Panc1 (cell line): ENCODE results near the gene PPP1R12A. TPM values are rescaled to one million over a fixed set of nuclear protein-coding genes. Genes with fewer than 3 reads are reported as not detected.

Source experiments
- ATAC-seq: fragments of 200-7000 bp; cut with Tn5 transposase; 2 replicates; pipeline ENCODE4 v1.9.1; 2020; ENCODE audit warnings: mild to moderate bottlenecking, moderate library complexity
- BruUV-seq: library from RNA; stranded (reverse); fragments of 400-500 nt; replicated peaks from 2 replicates; lab custom pipeline; 2021; lab: Mats Ljungman, UMichigan
- CTCF ChIA-PET: fragments of 300-600 bp; sonication (Branson Sonifier 250); formaldehyde crosslinking; loops from one replicate; lab custom pipeline; 2022; ENCODE audit warnings: antibody characterized with exemption; lab: Charles Lee
- POLR2A ChIA-PET: fragments of 300-600 bp; sonication (Branson Sonifier 250); formaldehyde crosslinking; loops from one replicate; lab custom pipeline; 2022; ENCODE audit warnings: antibody characterized with exemption; lab: Charles Lee
- DNase-seq: peaks from one replicate; pipeline ENCODE4 v3.0.0-alpha.2; 2010; ENCODE audit warnings: low read depth, low spot score
- H3K27ac ChIP-seq: 2 replicates; pipeline ENCODE4 v1.5.1; 2011; ENCODE audit warnings: mild to moderate bottlenecking, low read length, inconsistent platforms
- H3K27me3 ChIP-seq: fragments of 200-500 bp; sonication (Bioruptor generic); 2 replicates; pipeline ENCODE4 v1.6.0; 2014; ENCODE audit warnings: low read length, inconsistent platforms; ENCODE audit not compliant: control insufficient read depth, insufficient read depth
- H3K36me3 ChIP-seq: fragments of 200-500 bp; sonication (Bioruptor generic); 2 replicates; pipeline ENCODE4 v1.5.1; 2014; ENCODE audit warnings: inconsistent platforms, mild to moderate bottlenecking, low read length, moderate library complexity; ENCODE audit not compliant: control insufficient read depth, insufficient read depth
- H3K4me1 ChIP-seq: 2 replicates; pipeline ENCODE4 v1.5.1; 2011; ENCODE audit warnings: inconsistent platforms, mild to moderate bottlenecking, low read length, moderate library complexity; ENCODE audit not compliant: control insufficient read depth, insufficient read depth
- H3K4me3 ChIP-seq, 2 experiments: 2 replicates each; pipeline ENCODE4 v1.5.1; 2011 to 2012; ENCODE audit warnings: low read depth in 2 of 2, low read length in 2 of 2, mild to moderate bottlenecking in 2 of 2, inconsistent platforms in 1 of 2, moderate library complexity in 1 of 2
- H3K9me3 ChIP-seq: fragments of 200-500 bp; sonication (Bioruptor generic); 2 replicates; pipeline ENCODE4 v1.5.1; 2014; ENCODE audit warnings: low read depth, mild to moderate bottlenecking, inconsistent platforms, low read length, moderate library complexity; ENCODE audit not compliant: control insufficient read depth, insufficient read depth
- CTCF ChIP-seq: fragments of 450-650 bp; IDR thresholded peaks from 2 replicates; pipeline ENCODE4 v1.5.1; 2017; ENCODE audit warnings: mild to moderate bottlenecking
- POLR2AphosphoS5 ChIP-seq: IDR thresholded peaks from 2 replicates; pipeline ENCODE4 v1.6.1; 2012; ENCODE audit warnings: mild to moderate bottlenecking, low read depth, low read length, moderate library complexity
- SIN3A ChIP-seq: IDR thresholded peaks from 2 replicates; pipeline ENCODE4 v1.6.1; 2012; ENCODE audit warnings: low read depth, mild to moderate bottlenecking, low read length, moderate library complexity, borderline replicate concordance; ENCODE audit not compliant: insufficient read depth
- TCF7L2 ChIP-seq: IDR thresholded peaks from 2 replicates; pipeline ENCODE4 v1.6.1; 2011; ENCODE audit warnings: mild to moderate bottlenecking, low read depth, low read length, inconsistent platforms
- in situ Hi-C: cut with HindIII; loops from 2 replicates; pipeline ENCODE4 v1.10.0; 2016; ENCODE audit warnings: low sequenced_read_pairs, low pct_unique_long_range_greater_than_20kb
- intact Hi-C: fragments of 100-400 bp; cut with micrococcal nuclease; formaldehyde crosslinking; loops from one replicate; pipeline ENCODE4 v1.10.0; 2022; ENCODE audit not compliant: unreplicated experiment
- total RNA-seq: library from RNA; stranded (reverse); gene quantifications from one replicate; pipeline ENCODE4 v1.2.1, GENCODE V29; 2021; ENCODE audit not compliant: unreplicated experiment
- TF ChIP-seq, protein P1 (sequence below), 2 experiments: IDR thresholded peaks; 2 replicates each; pipeline ENCODE4 v1.6.1; 2011 to 2012; ENCODE audit warnings: low read depth in 2 of 2, control low read depth in 1 of 2, low read length in 1 of 2, mild to moderate bottlenecking in 1 of 2, moderate library complexity in 1 of 2; ENCODE audit not compliant: insufficient read depth in 1 of 2

The PPP1R12A gene
- total RNA-seq, 1 experiment from 2014 or later, result 61.6 TPM

GRCh38 chr12:79901506-79901905 lies 33.4 kb downstream of the PPP1R12A start:
- DNase-seq (no peak), ATAC-seq (no peak)
- in situ Hi-C loops (no loop called here), intact Hi-C loops (no loop called here)
- H3K4me3 ChIP-seq, result no peak overlapping the region
- H3K9me3 ChIP-seq, result no peaks in the 10 kb centered on the region
- no peaks in the 10 kb centered on the region for H3K36me3 ChIP-seq
- BruUV-seq, result no TSS peak
- ChIA-PET CTCF (no interaction called here), POLR2A (no interaction called here)
- H3K27me3 ChIP-seq, result no peaks in the 10 kb centered on the region
- TF ChIP-seq SIN3A (no peak), POLR2AphosphoS5 (no peak), CTCF (no peak), TCF7L2 (no peak)
- TF ChIP-seq, protein P1, sequence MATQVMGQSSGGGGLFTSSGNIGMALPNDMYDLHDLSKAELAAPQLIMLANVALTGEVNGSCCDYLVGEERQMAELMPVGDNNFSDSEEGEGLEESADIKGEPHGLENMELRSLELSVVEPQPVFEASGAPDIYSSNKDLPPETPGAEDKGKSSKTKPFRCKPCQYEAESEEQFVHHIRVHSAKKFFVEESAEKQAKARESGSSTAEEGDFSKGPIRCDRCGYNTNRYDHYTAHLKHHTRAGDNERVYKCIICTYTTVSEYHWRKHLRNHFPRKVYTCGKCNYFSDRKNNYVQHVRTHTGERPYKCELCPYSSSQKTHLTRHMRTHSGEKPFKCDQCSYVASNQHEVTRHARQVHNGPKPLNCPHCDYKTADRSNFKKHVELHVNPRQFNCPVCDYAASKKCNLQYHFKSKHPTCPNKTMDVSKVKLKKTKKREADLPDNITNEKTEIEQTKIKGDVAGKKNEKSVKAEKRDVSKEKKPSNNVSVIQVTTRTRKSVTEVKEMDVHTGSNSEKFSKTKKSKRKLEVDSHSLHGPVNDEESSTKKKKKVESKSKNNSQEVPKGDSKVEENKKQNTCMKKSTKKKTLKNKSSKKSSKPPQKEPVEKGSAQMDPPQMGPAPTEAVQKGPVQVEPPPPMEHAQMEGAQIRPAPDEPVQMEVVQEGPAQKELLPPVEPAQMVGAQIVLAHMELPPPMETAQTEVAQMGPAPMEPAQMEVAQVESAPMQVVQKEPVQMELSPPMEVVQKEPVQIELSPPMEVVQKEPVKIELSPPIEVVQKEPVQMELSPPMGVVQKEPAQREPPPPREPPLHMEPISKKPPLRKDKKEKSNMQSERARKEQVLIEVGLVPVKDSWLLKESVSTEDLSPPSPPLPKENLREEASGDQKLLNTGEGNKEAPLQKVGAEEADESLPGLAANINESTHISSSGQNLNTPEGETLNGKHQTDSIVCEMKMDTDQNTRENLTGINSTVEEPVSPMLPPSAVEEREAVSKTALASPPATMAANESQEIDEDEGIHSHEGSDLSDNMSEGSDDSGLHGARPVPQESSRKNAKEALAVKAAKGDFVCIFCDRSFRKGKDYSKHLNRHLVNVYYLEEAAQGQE (IDR thresholded peaks at IDR 0.05; ENCODE audit: insufficient read depth in 1 of 2, low read depth in 2 of 2, low read length in 1 of 2), result no peak
- H3K27ac ChIP-seq, result no peak overlapping the region
- peaks cover 6% of the 10 kb centered on the region for H3K4me1 ChIP-seq

GRCh38 chr12:79900951-79901350 lies 33.9 kb downstream of the PPP1R12A start:
- Histone ChIP-seq H3K9me3 (no peaks in the 10 kb centered on the region), H3K27me3 (no peaks in the 10 kb centered on the region), H3K36me3 (no peaks in the 10 kb centered on the region), H3K4me3 (no peak overlapping the region), H3K4me1 (peaks cover 6% of the 10 kb centered on the region), H3K27ac (no peak overlapping the region)
- POLR2A ChIA-PET, result no interaction called here
- CTCF ChIA-PET, result no interaction called here
- intact Hi-C loops (no loop called here), in situ Hi-C loops (no loop called here)
- ATAC-seq (no peak), DNase-seq (no peak)
- TF ChIP-seq TCF7L2 (no peak), SIN3A (no peak), CTCF (no peak), POLR2AphosphoS5 (no peak)
- TF ChIP-seq, protein P1 (IDR thresholded peaks at IDR 0.05; ENCODE audit: insufficient read depth in 1 of 2, low read depth in 2 of 2, low read length in 1 of 2), result no peak
- no TSS peak for BruUV-seq
